Measurements from ENCODE around the gene YES1.

YES1 gene

GRCh38 chr18:812376-813171 is 532 bp upstream of the YES1 start (continued):
- TF ChIP-seq ZNF596 (tag by site-specific recombination; IDR thresholded peaks at IDR 0.05) (no peak), MYNN (tag by site-specific recombination; IDR thresholded peaks at IDR 0.05; ENCODE audit: borderline replicate concordance) (no peak), ZSCAN30 (tag by site-specific recombination; IDR thresholded peaks at IDR 0.05) (peak; percentile 7), ZNF433 (tag by site-specific recombination; IDR thresholded peaks at IDR 0.05; ENCODE audit: low read depth) (no peak), ZNF311 (tag by site-specific recombination; IDR thresholded peaks at IDR 0.05; ENCODE audit: borderline replicate concordance) (no peak), ZSCAN4 (tag by site-specific recombination; IDR thresholded peaks at IDR 0.05) (no peak), WT1 (tag by site-specific recombination; IDR thresholded peaks at IDR 0.05) (0 out of 2 replicates have a peak, but pooled peaks have one; percentile 26), HIC1 (tag by site-specific recombination; IDR thresholded peaks at IDR 0.05) (no peak), ZNF239 (tag by site-specific recombination; IDR thresholded peaks at IDR 0.05) (no peak), ZFP37 (tag by site-specific recombination; IDR thresholded peaks at IDR 0.05) (peak; percentile 37; the same call in 1 of the 2 replicates), ELK4 (IDR thresholded peaks at IDR 0.05; ENCODE audit: borderline replicate concordance, low read depth, low read length) (no peak), ZNF202 (tag by site-specific recombination; IDR thresholded peaks at IDR 0.05; ENCODE audit: borderline replicate concordance) (no peak), ZNF302 (tag by site-specific recombination; IDR thresholded peaks at IDR 0.05; ENCODE audit: low read depth) (no peak), ZNF214 (tag by site-specific recombination; IDR thresholded peaks at IDR 0.05; ENCODE audit: borderline replicate concordance) (no peak), ZNF473 (tag by site-specific recombination; IDR thresholded peaks at IDR 0.05) (no peak), ZNF610 (tag by site-specific recombination; IDR thresholded peaks at IDR 0.05; ENCODE audit: borderline replicate concordance) (no peak), ZNF530 (tag by site-specific recombination; IDR thresholded peaks at IDR 0.05; ENCODE audit: low read depth) (no peak), ZSCAN23 (tag by site-specific recombination; IDR thresholded peaks at IDR 0.05) (no peak; the same call in 1 of the 2 replicates), SCRT2 (tag by site-specific recombination; IDR thresholded peaks at IDR 0.05) (peak; percentile 96), ZNF221 (tag by site-specific recombination; IDR thresholded peaks at IDR 0.05; ENCODE audit: borderline replicate concordance) (no peak), ZNF146 (tag by site-specific recombination; IDR thresholded peaks at IDR 0.05) (no peak), ZBTB20 (tag by site-specific recombination; IDR thresholded peaks at IDR 0.05) (peak; percentile 58; the same call in 1 of the 2 replicates), KLF7 (tag by site-specific recombination; IDR thresholded peaks at IDR 0.05; ENCODE audit: borderline replicate concordance) (no peak; the same call in 1 of the 2 replicates), PBX3 (CRISPR knock-in tag; IDR thresholded peaks at IDR 0.05) (no peak), ZBTB26 (tag by site-specific recombination; optimal IDR thresholded peaks at IDR 0.05) (peak; percentile 48), ZNF184 (tag by site-specific recombination; IDR thresholded peaks at IDR 0.05) (no peak), KLF8 (tag by site-specific recombination; IDR thresholded peaks at IDR 0.05) (no peak; the same call in none of the 2 replicates), ZNF24 (tag by site-specific recombination; IDR thresholded peaks at IDR 0.05) (no peak), ZNF830 (tag by site-specific recombination; IDR thresholded peaks at IDR 0.05; ENCODE audit: low read depth) (no peak), ZNF621 (tag by site-specific recombination; IDR thresholded peaks at IDR 0.05) (no peak), ZNF645 (tag by site-specific recombination; IDR thresholded peaks at IDR 0.05) (no peak), ZNF48 (tag by site-specific recombination; IDR thresholded peaks at IDR 0.05) (no peak), ZFP69B (tag by site-specific recombination; IDR thresholded peaks at IDR 0.05) (no peak)
